ENCODE results near the gene LTBP4. TPM values are rescaled to one million over a fixed set of nuclear protein-coding genes. Genes with fewer than 3 reads are reported as not detected.

Gene LTBP4
- total RNA-seq, 4 donors from 2014 or later = 851 to 1,504 (median 1,156) TPM

DNA sequence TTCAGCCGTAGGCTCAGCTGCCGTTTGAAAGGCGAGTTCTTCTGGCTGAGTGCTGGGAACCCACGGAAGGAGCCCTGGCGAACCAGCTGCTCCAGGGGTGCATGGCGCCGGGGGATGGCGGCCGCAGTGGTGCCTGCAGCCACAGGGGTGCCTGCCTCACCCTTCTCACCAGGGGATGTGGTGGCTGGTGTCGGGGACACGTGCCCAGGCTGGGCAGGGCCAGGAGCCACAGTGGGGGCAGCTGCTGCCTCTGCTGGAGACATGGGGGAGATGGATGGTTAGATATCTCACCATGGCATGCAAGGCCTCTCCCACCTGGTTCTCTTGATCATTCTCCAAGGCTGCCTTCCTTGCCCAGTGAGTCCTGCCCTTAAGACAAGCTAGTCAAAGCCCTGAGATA is 72.2 kb downstream of the LTBP4 start:
- TF ChIP-seq EP300 (IDR thresholded peaks at IDR 0.05) (no peak), POLR2A (IDR thresholded peaks at IDR 0.05) (no peak)
- TF ChIP-seq, protein P1, sequence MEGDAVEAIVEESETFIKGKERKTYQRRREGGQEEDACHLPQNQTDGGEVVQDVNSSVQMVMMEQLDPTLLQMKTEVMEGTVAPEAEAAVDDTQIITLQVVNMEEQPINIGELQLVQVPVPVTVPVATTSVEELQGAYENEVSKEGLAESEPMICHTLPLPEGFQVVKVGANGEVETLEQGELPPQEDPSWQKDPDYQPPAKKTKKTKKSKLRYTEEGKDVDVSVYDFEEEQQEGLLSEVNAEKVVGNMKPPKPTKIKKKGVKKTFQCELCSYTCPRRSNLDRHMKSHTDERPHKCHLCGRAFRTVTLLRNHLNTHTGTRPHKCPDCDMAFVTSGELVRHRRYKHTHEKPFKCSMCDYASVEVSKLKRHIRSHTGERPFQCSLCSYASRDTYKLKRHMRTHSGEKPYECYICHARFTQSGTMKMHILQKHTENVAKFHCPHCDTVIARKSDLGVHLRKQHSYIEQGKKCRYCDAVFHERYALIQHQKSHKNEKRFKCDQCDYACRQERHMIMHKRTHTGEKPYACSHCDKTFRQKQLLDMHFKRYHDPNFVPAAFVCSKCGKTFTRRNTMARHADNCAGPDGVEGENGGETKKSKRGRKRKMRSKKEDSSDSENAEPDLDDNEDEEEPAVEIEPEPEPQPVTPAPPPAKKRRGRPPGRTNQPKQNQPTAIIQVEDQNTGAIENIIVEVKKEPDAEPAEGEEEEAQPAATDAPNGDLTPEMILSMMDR (IDR thresholded peaks at IDR 0.05) = no peak
- H3K9me3 ChIP-seq = peaks cover 0 to 5% (median 0%) of the 10 kb centered on the region in 4 donors
- 76 to 98% methylated on average over 2 to 6 of the region's 11 CpGs for WGBS, 2 donors
- H3K36me3 ChIP-seq = peaks cover 18 to 100% (median 28%) of the 10 kb centered on the region in 3 donors
- no peak overlapping the region for H3K4me3 ChIP-seq
- H3K27ac ChIP-seq = peak overlapping the region in 1 of 4 donors; percentile 43
- no peaks in the 10 kb centered on the region for H3K27me3 ChIP-seq
- DNase-seq (ENCODE audit: low spot score in 2 of 2) = no peak
- peaks cover 0 to 7% (median 0%) of the 10 kb centered on the region in 4 donors for H3K4me1 ChIP-seq

DNA sequence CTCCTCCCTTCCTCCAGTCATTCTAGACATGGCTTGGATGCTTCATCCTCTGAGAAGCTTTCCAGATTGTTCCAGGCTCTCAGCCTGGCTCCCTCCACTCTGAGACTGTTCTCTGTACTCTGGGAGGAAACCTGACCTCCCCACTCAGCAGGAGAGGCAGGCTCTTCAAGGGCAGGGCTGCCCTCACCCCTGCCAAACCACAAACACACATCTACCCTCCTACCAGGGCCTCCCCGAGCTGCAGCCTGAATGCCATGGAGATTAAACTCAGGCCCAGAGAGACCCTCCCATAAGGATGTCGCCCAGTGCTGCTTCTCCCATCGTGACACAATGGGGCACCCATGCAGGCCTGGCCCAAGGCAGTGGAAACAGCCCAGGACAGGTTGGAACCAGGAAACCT is 73.1 kb downstream of the LTBP4 start:
- TF ChIP-seq, protein P1 (IDR thresholded peaks at IDR 0.05) = no peak
- TF ChIP-seq POLR2A (IDR thresholded peaks at IDR 0.05) = no peak
- TF ChIP-seq EP300 (IDR thresholded peaks at IDR 0.05) = no peak
- peaks cover 0 to 7% (median 0%) of the 10 kb centered on the region in 4 donors for H3K4me1 ChIP-seq
- H3K9me3 ChIP-seq = peaks cover 0 to 5% (median 0%) of the 10 kb centered on the region in 4 donors
- H3K4me3 ChIP-seq = no peak overlapping the region
- peaks cover 18 to 100% (median 28%) of the 10 kb centered on the region in 3 donors for H3K36me3 ChIP-seq
- H3K27me3 ChIP-seq = no peaks in the 10 kb centered on the region
- no peak for DNase-seq (ENCODE audit: low spot score in 2 of 2)
- H3K27ac ChIP-seq = peak overlapping the region in 2 of 4 donors; percentile 30 to 43
- WGBS, 2 donors = 67 to 77% methylated on average over 3 of the region's 3 CpGs

DNA sequence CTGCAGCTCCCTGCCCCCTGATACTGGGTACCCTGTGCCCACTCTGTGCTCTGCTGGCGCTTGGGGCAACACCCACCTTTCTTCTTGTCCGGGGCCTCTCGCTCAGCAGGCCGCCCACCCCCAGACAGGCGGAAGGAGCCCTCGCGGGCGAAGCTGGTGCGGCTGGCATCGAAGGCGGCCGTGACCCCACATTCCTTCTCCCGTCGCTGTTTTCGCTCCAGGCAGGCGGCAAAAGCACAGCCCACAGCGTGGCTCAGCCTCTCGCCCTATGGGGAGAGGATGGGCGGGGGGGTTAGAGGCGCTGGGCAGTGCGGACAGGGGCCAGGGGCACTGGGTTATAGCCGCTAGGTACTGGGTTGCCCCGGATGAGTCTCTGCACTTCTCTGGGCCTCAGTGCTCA is 76.0 kb downstream of the LTBP4 start:
- TF ChIP-seq, protein P1 (IDR thresholded peaks at IDR 0.05) = no peak
- TF ChIP-seq EP300 (IDR thresholded peaks at IDR 0.05) = no peak
- no peak for TF ChIP-seq POLR2A (IDR thresholded peaks at IDR 0.05)
- WGBS, 2 donors = 79 to 82% methylated on average over 22 to 23 of the region's 23 CpGs
- peak overlapping the region in 1 of 4 donors; percentile 25 for H3K27ac ChIP-seq
- H3K4me1 ChIP-seq = peaks cover 0 to 7% (median 0%) of the 10 kb centered on the region in 4 donors
- DNase-seq (ENCODE audit: low spot score in 2 of 2) = no peak
- H3K4me3 ChIP-seq = no peak overlapping the region
- no peaks in the 10 kb centered on the region for H3K9me3 ChIP-seq
- no peaks in the 10 kb centered on the region for H3K27me3 ChIP-seq
- peaks cover 12 to 100% (median 38%) of the 10 kb centered on the region in 3 donors for H3K36me3 ChIP-seq

Other genes with a start within 250 kb of the LTBP4 start
- under 1 TPM in 2 of 4 donors, not detected in 2; 0.39 to 0.60 TPM for gene HIPK4, start 211.2 kb upstream of the LTBP4 start, total RNA-seq
- 100 to 1,000 TPM; 454 to 667 (median 548) TPM for gene PRX, start 188.0 kb upstream of the LTBP4 start, total RNA-seq
- gene SERTAD1, start 175.4 kb upstream of the LTBP4 start, total RNA-seq = 10 to 100 TPM; 18.9 to 22.2 (median 20.4) TPM
- gene SERTAD3, start 157.0 kb upstream of the LTBP4 start, total RNA-seq = 10 to 100 TPM; 15.6 to 23.4 (median 19.9) TPM
- gene BLVRB, start 135.6 kb upstream of the LTBP4 start, total RNA-seq = 100 to 1,000 TPM; 219 to 299 (median 244) TPM
- gene SPTBN4, start 134.4 kb upstream of the LTBP4 start, total RNA-seq = 10 to 100 TPM; 14.9 to 24.0 (median 19.7) TPM
- 100 to 1,000 TPM in 1 of 4 donors, 10 to 100 TPM in 3; 40.8 to 129 (median 51.2) TPM for gene SHKBP1, start 24.5 kb upstream of the LTBP4 start, total RNA-seq
- 100 to 1,000 TPM; 203 to 284 (median 251) TPM for gene NUMBL, start 89.3 kb downstream of the LTBP4 start, total RNA-seq
- gene COQ8B, start 115.5 kb downstream of the LTBP4 start, total RNA-seq = 10 to 100 TPM; 71.0 to 88.6 (median 84.3) TPM
- gene ITPKC, start 115.7 kb downstream of the LTBP4 start, total RNA-seq = 100 to 1,000 TPM in 1 of 4 donors, 10 to 100 TPM in 3; 72.0 to 114 (median 90.9) TPM
- 1 to 10 TPM; 2.5 to 7.1 (median 4.3) TPM for gene ACTMAP, start 149.1 kb downstream of the LTBP4 start, total RNA-seq
- gene SNRPA, start 149.8 kb downstream of the LTBP4 start, total RNA-seq = 10 to 100 TPM; 52.8 to 92.7 (median 70.9) TPM
- gene MIA, start 174.2 kb downstream of the LTBP4 start, total RNA-seq = 100 to 1,000 TPM; 127 to 322 (median 209) TPM
- 10 to 100 TPM; 38.3 to 66.6 (median 52.0) TPM for gene RAB4B, start 176.9 kb downstream of the LTBP4 start, total RNA-seq
- 100 to 1,000 TPM in 3 of 4 donors, 10 to 100 TPM in 1; 93.5 to 134 (median 120) TPM for gene EGLN2, start 197.8 kb downstream of the LTBP4 start, total RNA-seq
- gene CYP2A6, start 249.1 kb downstream of the LTBP4 start, total RNA-seq = 1 to 10 TPM in 1 of 4 donors, not detected in 3; 7.3 TPM

Measured in tibial nerve (tissue), 4 donors.